HG03469 (cell line): ENCODE measurements around the gene SPATA9.

Experiments
- ATAC-seq: cut with Tn5 transposase; IDR thresholded peaks from one replicate; pipeline ENCODE4 v1.9.1; 2021; ENCODE audit warnings: mild to moderate bottlenecking, moderate library complexity, moderate number of reproducible peaks; ENCODE audit not compliant: unreplicated experiment

The SPATA9 gene

GRCh38 chr5:95686651-95687050 is 3.9 kb upstream of the SPATA9 start:
- no peak for ATAC-seq

GRCh38 chr5:95684361-95684760 is 1.6 kb upstream of the SPATA9 start:
- ATAC-seq, result no peak

GRCh38 chr5:95673081-95673480 is 9.7 kb downstream of the SPATA9 start:
- no peak for ATAC-seq

GRCh38 chr5:95672641-95673040 is 10.2 kb downstream of the SPATA9 start:
- ATAC-seq, result no peak

GRCh38 chr5:95671826-95672225 is 11.0 kb downstream of the SPATA9 start:
- no peak for ATAC-seq

GRCh38 chr5:95670568-95670967 is 12.2 kb downstream of the SPATA9 start:
- no peak for ATAC-seq

GRCh38 chr5:95669985-95670384 is 12.8 kb downstream of the SPATA9 start:
- no peak for ATAC-seq

GRCh38 chr5:95669540-95669939 is 13.3 kb downstream of the SPATA9 start:
- ATAC-seq, result no peak

- no peak for ATAC-seq
These were observed 14.1 kb downstream of the SPATA9 start for GRCh38 chr5:95668728-95669127.

- no peak for ATAC-seq
These were observed 14.6 kb downstream of the SPATA9 start for GRCh38 chr5:95668216-95668615.

- no peak for ATAC-seq
These were observed 15.1 kb downstream of the SPATA9 start for GRCh38 chr5:95667678-95668077.

GRCh38 chr5:95667061-95667618 is 15.7 kb downstream of the SPATA9 start:
- no peak for ATAC-seq

- ATAC-seq, result no peak
These were observed 18.5 kb downstream of the SPATA9 start for GRCh38 chr5:95664204-95664786.

- ATAC-seq, result no peak
These were observed 19.8 kb downstream of the SPATA9 start for GRCh38 chr5:95662946-95663345.

- no peak for ATAC-seq
These were observed 22.7 kb downstream of the SPATA9 start for GRCh38 chr5:95660060-95660459.

GRCh38 chr5:95655575-95655974 is 27.2 kb downstream of the SPATA9 start:
- no peak for ATAC-seq

GRCh38 chr5:95654196-95654595 is 28.6 kb downstream of the SPATA9 start:
- ATAC-seq, result no peak

- no peak for ATAC-seq
These were observed 29.9 kb downstream of the SPATA9 start for GRCh38 chr5:95652849-95653248.

GRCh38 chr5:95649842-95650620 is 32.8 kb downstream of the SPATA9 start:
- ATAC-seq, result no peak

- no peak for ATAC-seq
These were observed 33.5 kb downstream of the SPATA9 start for GRCh38 chr5:95649274-95649673.

- no peak for ATAC-seq
These were observed 34.6 kb downstream of the SPATA9 start for GRCh38 chr5:95647886-95648860.
